Activated CD4-positive, CD25-positive, alpha-beta regulatory T cell treated with anti-CD3 and anti-CD28 coated beads, Interleukin-2, amount 50 U/mL, for 24 hours (primary cell): ENCODE data around the gene PARD3.

ENCODE experiments used
- ATAC-seq, 2 donors: fragments of 150-1000 bp; cut with Tn5 transposase; one replicate each; pipeline ENCODE4 v1.10.0; 2021; ENCODE audit warnings: mild to moderate bottlenecking in 1 of 2, moderate library complexity in 1 of 2

The PARD3 gene

DNA sequence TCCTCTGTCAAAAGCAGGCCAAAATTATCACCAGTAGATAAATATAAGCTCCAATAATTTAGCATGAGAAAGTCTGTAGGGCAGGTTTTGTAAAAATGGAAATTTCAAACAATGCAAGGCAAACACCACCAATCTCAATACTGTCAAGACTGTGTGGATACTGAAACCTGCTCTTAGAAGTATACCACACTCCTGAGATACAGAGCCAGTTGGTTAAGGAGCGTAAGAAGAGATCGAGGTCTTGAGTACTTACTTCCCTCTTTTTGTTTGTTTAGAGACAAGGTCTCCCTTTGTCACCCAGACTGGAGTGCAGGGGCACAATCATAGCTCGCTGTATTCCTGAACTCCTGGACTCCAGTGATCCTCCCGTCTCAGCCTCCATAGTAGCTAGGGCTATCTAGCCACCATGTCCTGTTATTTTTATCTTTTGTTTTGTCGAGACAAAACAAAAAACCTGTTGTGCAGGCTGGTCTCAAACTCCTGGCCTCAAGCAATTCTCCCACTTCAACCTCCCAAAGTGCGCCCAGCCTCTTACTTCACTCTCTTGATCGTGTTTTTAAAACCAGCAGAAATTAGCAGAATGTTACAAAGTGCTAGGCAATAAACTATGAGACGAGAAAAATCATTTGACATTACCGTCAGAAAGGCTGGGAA is 205.7 kb downstream of the PARD3 start:
- no peak for ATAC-seq

DNA sequence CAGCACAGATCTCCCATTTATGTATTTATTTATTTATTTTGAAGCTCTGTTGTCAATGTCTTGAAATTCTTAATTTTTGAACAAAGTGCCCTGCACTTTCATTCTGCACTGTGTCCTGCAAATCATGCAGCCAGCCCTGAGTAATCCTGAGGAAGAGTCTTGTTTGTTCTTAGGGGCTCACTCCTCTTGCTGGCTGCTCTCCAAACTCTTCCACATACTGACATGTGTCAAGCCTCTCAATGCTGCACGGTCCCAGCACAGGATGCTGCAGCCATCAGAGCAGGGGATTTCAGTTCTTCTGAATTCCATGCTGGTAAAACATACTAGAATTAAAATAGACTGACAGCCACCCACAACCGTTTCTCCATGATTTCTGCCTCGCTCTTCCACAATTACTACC is 207.2 kb downstream of the PARD3 start:
- no peak for ATAC-seq

- ATAC-seq: no peak
Measured at GRCh38 chr10:34606890-34607289, 208.2 kb downstream of the PARD3 start.

- no peak for ATAC-seq
Measured at GRCh38 chr10:34602478-34602877, 212.6 kb downstream of the PARD3 start.

DNA sequence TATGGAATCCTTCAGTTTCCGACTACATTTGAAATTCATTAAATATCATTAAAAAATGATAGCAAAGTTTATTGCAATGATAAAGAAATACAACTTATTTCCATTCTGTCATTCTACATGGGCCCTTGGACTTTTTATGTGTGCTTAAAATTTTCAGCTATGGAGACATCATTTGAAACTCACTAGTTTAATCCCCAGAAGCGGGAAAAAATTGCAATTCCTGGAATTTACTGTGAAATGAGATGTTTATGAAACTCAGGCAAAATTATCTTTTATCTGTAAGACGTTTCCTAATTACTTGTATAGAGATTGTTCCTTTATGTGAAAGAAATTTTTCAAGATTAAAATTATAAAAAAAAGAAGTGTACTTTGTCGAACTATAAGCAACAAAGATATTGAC is 213.4 kb downstream of the PARD3 start:
- ATAC-seq: no peak

GRCh38 chr10:34599026-34599795 is 215.9 kb downstream of the PARD3 start:
- no peak for ATAC-seq

- no peak for ATAC-seq
Measured at GRCh38 chr10:34596351-34596750, 218.7 kb downstream of the PARD3 start.

GRCh38 chr10:34593930-34594329 is 221.2 kb downstream of the PARD3 start:
- ATAC-seq: no peak

GRCh38 chr10:34593374-34593890 is 221.7 kb downstream of the PARD3 start:
- ATAC-seq: no peak

DNA sequence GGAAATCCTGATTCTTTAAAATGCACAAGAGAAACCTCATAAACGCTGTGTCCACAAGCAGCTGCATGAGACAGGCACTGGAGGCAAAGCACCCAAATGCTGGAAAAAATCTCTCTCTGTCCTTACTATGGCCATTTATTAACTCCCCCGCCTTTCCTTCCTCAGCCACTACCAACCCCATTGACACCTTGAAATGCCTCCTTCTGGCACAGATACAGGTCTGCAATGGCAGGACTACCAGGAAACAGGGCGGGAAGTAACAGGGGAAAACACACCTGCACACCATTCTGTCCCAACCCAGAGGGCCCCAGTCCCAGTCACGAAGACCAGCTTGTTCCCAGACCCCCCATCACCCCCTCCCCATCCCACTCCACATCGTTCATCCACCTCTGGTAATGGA is 224.3 kb downstream of the PARD3 start:
- no peak for ATAC-seq

DNA sequence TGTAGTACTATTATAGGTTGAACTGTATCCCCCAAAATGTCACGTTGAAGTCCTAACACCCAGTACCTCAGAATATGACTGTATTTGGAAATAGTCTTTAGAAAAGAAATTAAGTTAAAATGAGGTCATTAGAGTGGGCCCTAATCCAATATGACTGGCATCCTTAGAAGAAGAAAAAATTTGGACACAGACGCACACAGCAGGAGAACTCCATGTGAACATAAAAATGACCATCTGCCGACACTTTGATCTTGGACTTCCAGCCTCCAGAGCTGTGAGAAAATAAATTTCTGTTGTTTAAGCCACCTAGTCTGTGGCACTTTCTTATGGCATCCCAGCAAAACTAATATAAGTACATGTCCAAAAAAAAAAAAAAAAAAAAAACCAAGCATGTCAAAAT is 225.8 kb downstream of the PARD3 start:
- no peak for ATAC-seq

DNA sequence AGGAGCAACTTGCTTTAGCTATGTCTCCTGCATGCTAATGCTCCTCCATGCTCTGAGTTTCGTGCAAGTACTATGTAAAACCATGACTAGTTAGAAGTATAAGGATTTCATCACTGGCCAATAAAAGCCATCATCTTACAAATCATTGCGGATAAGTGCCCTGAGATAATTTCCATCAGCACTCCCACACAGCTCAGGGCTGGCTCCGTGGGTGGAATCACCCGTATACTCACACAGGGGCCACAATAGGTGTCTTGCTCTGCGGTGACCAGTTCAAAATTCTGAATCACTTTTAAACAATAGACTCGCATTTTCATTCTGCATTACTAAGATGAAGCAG is 227.4 kb downstream of the PARD3 start:
- no peak for ATAC-seq

- ATAC-seq: no peak
Measured at GRCh38 chr10:34587002-34587679, 228.0 kb downstream of the PARD3 start.

DNA sequence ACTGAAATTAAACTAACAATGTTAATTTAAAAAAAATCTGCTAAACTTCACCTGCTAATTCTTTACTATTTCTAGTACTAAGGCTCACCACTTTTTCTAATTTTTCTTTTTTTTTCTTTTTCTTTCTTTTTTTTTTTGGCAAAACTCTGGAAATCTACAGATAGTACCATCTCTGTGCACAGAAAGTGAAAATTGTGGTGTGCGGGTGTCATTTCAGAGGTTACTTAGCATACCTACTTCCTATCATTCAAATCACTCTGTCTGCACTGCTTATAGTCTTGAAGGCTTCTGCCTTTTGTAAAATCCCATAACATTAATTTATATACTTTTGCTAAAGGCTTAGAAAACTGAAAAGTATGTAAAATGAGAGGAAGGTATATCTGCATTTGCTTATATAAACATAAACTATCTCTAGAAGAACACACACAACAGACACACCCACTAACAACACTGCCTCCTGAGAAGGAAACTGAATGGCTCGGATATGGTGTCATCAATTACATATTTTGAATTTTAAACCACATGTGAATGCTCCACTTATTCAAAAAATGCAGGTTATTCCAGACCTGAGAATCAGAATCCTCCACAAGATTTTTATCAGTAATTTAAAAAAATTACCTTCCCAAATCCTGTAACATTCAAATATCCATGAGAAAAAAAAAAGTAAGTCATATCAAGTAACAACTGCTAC is 229.5 kb downstream of the PARD3 start:
- ATAC-seq: no peak

GRCh38 chr10:34584164-34584563 is 230.9 kb downstream of the PARD3 start:
- no peak for ATAC-seq

- no peak for ATAC-seq
Measured at GRCh38 chr10:34581801-34582532, 233.1 kb downstream of the PARD3 start.

- no peak for ATAC-seq
Measured at GRCh38 chr10:34580643-34581042, 234.5 kb downstream of the PARD3 start.

DNA sequence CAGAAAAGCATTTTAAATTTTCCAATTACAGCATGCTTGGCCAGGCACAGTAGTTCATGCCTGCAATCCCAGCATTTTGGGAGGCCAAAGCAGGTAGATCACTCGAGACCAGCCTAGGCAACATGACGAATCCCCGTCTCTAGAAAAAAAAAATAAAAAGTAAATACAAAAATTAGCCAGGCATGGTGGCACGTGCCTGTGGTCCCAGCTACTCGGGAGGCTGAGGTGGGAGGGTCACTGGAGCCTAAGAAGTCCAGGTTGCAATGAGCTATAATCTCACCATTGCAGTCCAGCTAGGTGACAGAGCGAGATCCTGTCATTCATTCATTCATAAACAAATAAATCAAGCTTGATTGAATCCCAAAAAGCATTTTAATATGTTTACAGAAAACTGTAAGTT is 234.9 kb downstream of the PARD3 start:
- no peak for ATAC-seq

- ATAC-seq: no peak
Measured at GRCh38 chr10:34578468-34578867, 236.6 kb downstream of the PARD3 start.

DNA sequence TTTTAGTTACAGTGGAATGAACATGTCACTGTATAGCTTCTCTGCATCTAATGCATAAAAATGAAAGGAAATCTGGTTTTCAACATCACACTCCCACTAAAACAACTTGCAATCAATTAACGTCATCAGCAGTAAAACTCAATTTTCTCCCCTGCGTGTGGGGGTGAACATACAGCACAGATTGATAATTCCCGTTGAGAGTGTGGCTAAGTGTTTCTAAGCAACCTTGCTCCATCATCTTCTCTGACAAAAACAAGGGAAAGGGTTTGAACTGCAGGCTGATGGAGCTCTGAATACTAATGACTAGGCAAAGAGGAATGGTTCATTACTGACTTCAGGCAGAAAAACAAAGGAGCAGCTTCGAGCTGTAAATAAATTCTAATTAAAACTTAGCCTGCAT is 238.3 kb downstream of the PARD3 start:
- ATAC-seq: no peak

GRCh38 chr10:34575882-34576281 is 239.2 kb downstream of the PARD3 start:
- ATAC-seq: no peak

DNA sequence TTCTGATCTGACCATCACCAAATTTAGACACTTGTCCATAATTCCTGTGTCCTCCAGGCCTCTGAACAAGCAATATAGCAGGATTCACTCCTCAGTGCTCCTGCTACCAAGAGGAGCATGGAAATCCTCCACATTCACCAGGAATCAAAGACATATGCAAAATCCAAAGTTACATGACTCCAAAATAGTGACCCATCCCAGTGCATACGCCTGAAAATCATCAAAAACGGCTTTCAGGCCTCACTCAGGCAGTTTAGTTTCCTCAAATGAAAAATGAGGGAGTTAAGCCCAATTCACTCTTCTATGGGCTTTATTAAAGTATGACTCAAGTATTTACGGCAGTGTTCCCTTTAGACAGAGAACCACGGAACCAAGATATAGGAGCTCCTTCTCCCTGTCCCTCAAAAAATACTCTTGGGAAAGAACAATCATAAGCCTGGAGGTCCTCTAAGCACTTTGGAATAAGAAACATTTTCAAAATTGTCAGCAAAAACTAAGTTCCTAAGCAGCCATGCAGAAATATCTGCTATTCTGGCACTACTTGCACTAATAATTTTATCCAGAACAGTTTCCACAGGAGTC is 240.7 kb downstream of the PARD3 start:
- ATAC-seq: no peak
